ENCODE measurements around the gene HOOK2. TPM values are rescaled to one million over a fixed set of nuclear protein-coding genes. Genes with fewer than 3 reads are reported as not detected.

Gene HOOK2
- total and polyA plus RNA-seq, 9 of the 15 experiments (the other 6 are each of a cell fraction or from before 2014, with no cell fraction given): 1.3 to 17.2 (median 9.9) TPM

DNA sequence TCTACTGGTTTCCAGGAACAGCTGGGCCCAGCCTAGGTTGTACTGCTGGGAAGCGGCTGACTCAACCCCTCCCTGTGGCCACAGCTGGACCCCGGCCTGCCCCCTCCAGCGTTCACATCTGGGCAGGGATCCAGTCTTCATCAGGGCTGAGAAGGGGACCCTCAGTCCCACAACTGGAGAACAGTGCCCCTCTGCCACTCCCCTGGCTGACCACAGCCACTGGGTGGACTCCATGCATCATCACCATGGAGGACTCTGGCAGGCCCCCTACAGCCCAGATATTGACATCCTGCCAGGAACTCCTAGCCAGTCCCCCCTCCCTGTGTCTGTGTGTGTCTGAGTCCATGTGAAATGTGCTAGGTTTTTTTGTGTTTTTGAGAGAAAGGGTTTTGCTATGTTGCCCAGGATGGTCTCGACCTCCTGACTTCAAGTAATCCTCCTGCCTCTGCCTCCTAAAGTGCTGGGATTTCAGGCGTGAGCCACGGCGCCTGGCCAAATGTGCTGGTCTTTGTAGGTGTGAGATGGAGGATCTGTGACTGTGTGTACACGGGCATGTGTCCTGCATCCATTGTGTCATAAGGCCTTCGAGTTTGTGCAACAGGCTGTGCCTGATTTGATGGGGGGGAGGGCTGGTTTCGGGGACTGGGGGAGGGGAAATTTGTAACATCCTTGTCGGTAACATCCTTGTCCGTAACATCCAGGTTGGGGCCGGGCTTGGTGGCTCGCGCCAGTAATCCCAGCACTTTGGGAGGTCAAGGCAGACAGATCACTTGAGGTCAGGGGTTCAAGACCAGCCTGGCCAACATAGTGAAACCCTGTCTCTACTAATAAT, 4.0 kb upstream of the HOOK2 start (continued):
- no peak for TF ChIP-seq NCOA6 (IDR thresholded peaks at IDR 0.05)
- no peak for TF ChIP-seq ARID4B (CRISPR knock-in tag; IDR thresholded peaks at IDR 0.05)
- TF ChIP-seq, protein P1, sequence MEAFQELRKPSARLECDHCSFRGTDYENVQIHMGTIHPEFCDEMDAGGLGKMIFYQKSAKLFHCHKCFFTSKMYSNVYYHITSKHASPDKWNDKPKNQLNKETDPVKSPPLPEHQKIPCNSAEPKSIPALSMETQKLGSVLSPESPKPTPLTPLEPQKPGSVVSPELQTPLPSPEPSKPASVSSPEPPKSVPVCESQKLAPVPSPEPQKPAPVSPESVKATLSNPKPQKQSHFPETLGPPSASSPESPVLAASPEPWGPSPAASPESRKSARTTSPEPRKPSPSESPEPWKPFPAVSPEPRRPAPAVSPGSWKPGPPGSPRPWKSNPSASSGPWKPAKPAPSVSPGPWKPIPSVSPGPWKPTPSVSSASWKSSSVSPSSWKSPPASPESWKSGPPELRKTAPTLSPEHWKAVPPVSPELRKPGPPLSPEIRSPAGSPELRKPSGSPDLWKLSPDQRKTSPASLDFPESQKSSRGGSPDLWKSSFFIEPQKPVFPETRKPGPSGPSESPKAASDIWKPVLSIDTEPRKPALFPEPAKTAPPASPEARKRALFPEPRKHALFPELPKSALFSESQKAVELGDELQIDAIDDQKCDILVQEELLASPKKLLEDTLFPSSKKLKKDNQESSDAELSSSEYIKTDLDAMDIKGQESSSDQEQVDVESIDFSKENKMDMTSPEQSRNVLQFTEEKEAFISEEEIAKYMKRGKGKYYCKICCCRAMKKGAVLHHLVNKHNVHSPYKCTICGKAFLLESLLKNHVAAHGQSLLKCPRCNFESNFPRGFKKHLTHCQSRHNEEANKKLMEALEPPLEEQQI (IDR thresholded peaks at IDR 0.05): no peak
- TF ChIP-seq ZNF407 (IDR thresholded peaks at IDR 0.05; ENCODE audit: low read depth): no peak
- no peak for TF ChIP-seq CTBP1 (IDR thresholded peaks at IDR 0.05; ENCODE audit: borderline replicate concordance)
- no peak for TF ChIP-seq CHD2 (IDR thresholded peaks at IDR 0.05; ENCODE audit: low read depth, low read length)
- TF ChIP-seq, protein P2, sequence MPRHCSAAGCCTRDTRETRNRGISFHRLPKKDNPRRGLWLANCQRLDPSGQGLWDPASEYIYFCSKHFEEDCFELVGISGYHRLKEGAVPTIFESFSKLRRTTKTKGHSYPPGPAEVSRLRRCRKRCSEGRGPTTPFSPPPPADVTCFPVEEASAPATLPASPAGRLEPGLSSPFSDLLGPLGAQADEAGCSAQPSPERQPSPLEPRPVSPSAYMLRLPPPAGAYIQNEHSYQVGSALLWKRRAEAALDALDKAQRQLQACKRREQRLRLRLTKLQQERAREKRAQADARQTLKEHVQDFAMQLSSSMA (CRISPR knock-in tag; IDR thresholded peaks at IDR 0.05): no peak
- TF ChIP-seq RFX1 (IDR thresholded peaks at IDR 0.05): no peak
- no peak for TF ChIP-seq PPARD (CRISPR knock-in tag; IDR thresholded peaks at IDR 0.05)
- peak; percentile 28 for TF ChIP-seq SAP30 (IDR thresholded peaks at IDR 0.05; ENCODE audit: borderline replicate concordance, insufficient read depth, low read depth, low read length, poor library complexity, severe bottlenecking)
- no peak; the same call in 1 of the 2 replicates for TF ChIP-seq CREM (IDR thresholded peaks at IDR 0.05; ENCODE audit: low read depth)
